ENCODE data around the gene ATP5PD. TPM values are rescaled to one million over a fixed set of nuclear protein-coding genes. Genes with fewer than 3 reads are reported as not detected.
"Not testable (repeated sequence)": the region's sequence is repeated elsewhere in the genome, so short reads cannot be mapped to it uniquely, and the experiment has no call there.

Gene ATP5PD
- total RNA-seq, 1 donor from 2014 or later, result 277 TPM

- DNase-seq (ENCODE audit: low read depth), result no peak
- H3K27me3 ChIP-seq (ENCODE audit: control insufficient read depth, insufficient read depth, low read length), result no peaks in the 10 kb centered on the region
- TF ChIP-seq CTCF (IDR thresholded peaks at IDR 0.05; ENCODE audit: insufficient read depth, low read length, severe bottlenecking), result no peak
- no peak for FAIRE-seq
- no peak overlapping the region for H3K4me3 ChIP-seq (ENCODE audit: low read depth, low read length)
- H3K36me3 ChIP-seq (ENCODE audit: control insufficient read depth, insufficient read depth, low read length), result no peaks in the 10 kb centered on the region
Measured at GRCh38 chr17:75073618-75074047, 26.9 kb upstream of the ATP5PD start.

- not testable (repeated sequence) for H3K36me3 ChIP-seq (ENCODE audit: control insufficient read depth, insufficient read depth, low read length); H3K4me3 ChIP-seq (ENCODE audit: low read depth, low read length); H3K27me3 ChIP-seq (ENCODE audit: control insufficient read depth, insufficient read depth, low read length); FAIRE-seq; DNase-seq (ENCODE audit: low read depth)
Measured at GRCh38 chr17:75072909-75073308, 26.1 kb upstream of the ATP5PD start.

DNA sequence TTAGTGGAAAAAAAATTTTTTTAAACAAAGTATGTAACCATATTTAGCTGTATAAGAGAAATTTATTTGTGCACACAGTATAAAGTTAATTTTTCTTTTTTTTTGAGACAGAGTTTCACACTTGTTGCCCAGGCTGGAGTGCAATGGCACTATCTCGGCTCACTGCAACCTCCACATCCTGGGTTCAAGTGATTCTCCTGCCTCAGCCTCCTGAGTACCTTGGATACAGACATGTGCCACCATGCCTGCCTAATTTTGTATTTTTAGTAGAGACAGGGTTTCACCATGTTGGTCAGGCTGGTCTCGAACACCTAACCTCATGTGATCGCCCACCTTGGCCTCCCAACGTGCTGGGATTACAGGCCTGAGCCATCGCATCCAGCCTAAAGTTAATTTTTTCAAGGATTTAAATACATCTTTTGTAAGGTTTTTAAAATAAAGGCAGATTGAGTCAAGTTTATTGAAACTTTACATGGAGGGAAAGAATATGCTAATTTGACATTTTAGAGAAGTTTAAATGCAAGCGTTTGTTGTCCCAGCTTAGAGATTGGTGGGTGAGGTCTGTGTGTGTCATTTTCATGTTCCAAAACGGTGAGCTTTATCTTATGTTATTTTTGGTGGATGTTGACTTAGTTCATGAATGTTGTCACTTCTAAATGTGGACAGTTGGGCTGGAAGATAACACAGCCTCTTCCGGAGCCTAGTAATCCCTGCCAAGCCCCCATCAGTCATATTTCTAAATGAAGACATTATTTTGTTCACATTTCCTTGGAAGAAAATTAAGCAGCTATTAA lies 24.9 kb upstream of the ATP5PD start:
- H3K36me3 ChIP-seq (ENCODE audit: control insufficient read depth, insufficient read depth, low read length); FAIRE-seq; H3K4me3 ChIP-seq (ENCODE audit: low read depth, low read length); H3K27me3 ChIP-seq (ENCODE audit: control insufficient read depth, insufficient read depth, low read length); DNase-seq (ENCODE audit: low read depth): not testable (repeated sequence)

DNA sequence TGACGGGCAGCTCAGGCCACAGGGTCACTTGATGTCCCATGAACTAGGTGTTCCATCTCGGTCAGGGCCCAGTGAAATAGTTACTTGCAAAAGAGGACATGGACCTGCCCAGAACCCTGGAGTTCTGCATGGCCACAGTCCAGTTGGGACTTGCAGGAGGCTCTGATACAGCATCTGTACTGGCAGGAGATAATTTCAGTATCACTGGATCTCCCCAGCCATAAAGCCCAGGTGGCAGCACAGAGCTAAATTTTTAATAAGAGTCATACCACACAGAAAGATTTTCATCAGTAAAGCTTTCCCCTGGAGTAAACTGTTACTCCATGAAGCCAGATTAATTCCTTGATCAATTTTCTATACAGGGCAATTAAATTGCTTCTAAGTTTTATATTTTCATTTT lies 23.0 kb upstream of the ATP5PD start:
- no peaks in the 10 kb centered on the region for H3K27me3 ChIP-seq (ENCODE audit: control insufficient read depth, insufficient read depth, low read length)
- peak; percentile 44 for TF ChIP-seq CTCF (IDR thresholded peaks at IDR 0.05; ENCODE audit: insufficient read depth, low read length, severe bottlenecking)
- DNase-seq (ENCODE audit: low read depth), result peak; percentile 47
- FAIRE-seq, result no peak
- H3K4me3 ChIP-seq (ENCODE audit: low read depth, low read length), result no peak overlapping the region
- H3K36me3 ChIP-seq (ENCODE audit: control insufficient read depth, insufficient read depth, low read length), result no peaks in the 10 kb centered on the region

- DNase-seq (ENCODE audit: low read depth) (no peak), FAIRE-seq (no peak)
- no peaks in the 10 kb centered on the region for H3K27me3 ChIP-seq (ENCODE audit: control insufficient read depth, insufficient read depth, low read length)
- H3K4me3 ChIP-seq (ENCODE audit: low read depth, low read length), result no peak overlapping the region
- peaks cover 2% of the 10 kb centered on the region for H3K36me3 ChIP-seq (ENCODE audit: control insufficient read depth, insufficient read depth, low read length)
- TF ChIP-seq CTCF (IDR thresholded peaks at IDR 0.05; ENCODE audit: insufficient read depth, low read length, severe bottlenecking), result no peak
Measured at GRCh38 chr17:75068750-75069149, 22.0 kb upstream of the ATP5PD start.

DNA sequence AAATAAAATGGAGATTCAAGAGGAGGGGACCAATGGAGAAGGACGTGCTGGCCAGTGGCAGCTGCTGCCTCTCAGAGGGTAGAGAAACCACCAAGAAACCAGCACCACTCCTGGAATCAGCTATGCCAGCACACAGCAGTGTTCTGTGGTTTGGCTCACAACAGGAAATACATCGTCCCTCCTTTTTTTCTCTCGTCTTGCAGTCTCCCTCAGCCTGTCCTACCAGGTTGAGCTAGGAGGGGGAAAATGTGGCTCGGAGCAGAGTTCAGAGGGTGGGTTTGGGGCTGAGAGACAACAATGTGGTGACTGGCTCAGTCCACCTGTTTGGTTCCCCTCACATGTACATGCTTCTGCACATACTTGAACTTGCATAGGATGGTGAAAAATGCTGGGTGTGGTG lies 21.1 kb upstream of the ATP5PD start:
- no peak for TF ChIP-seq CTCF (IDR thresholded peaks at IDR 0.05; ENCODE audit: insufficient read depth, low read length, severe bottlenecking)
- DNase-seq (ENCODE audit: low read depth) (no peak), FAIRE-seq (no peak)
- Histone ChIP-seq H3K36me3 (ENCODE audit: control insufficient read depth, insufficient read depth, low read length) (peaks cover 2% of the 10 kb centered on the region), H3K27me3 (ENCODE audit: control insufficient read depth, insufficient read depth, low read length) (no peaks in the 10 kb centered on the region), H3K4me3 (ENCODE audit: low read depth, low read length) (no peak overlapping the region)
